Measurements from ENCODE around the gene USP3. TPM values are rescaled to one million over a fixed set of nuclear protein-coding genes. Genes with fewer than 3 reads are reported as not detected.
"Not testable (repeated sequence)": the region's sequence is repeated elsewhere in the genome, so short reads cannot be mapped to it uniquely, and the experiment has no call there.

USP3 gene
- total RNA-seq, 1 experiment from 2014 or later: 24.2 TPM

GRCh38 chr15:63473749-63473998, 30.7 kb upstream of the USP3 start:
- no peak for DNase-seq (ENCODE audit: low read depth, low spot score)
- in situ Hi-C loops (cut with HindIII; ENCODE audit: low pct_unique_long_range_greater_than_20kb, low sequenced_read_pairs): no loop called here

- peak; percentile 69 for DNase-seq (ENCODE audit: low read depth, low spot score)
- in situ Hi-C loops (cut with HindIII; ENCODE audit: low pct_unique_long_range_greater_than_20kb, low sequenced_read_pairs): no loop called here
Observed at GRCh38 chr15:63473999-63474809, 30.2 kb upstream of the USP3 start.

- in situ Hi-C loops (cut with HindIII; ENCODE audit: low pct_unique_long_range_greater_than_20kb, low sequenced_read_pairs): no loop called here
- DNase-seq (ENCODE audit: low read depth, low spot score): no peak
Observed at GRCh38 chr15:63474810-63475316, 29.5 kb upstream of the USP3 start.

- in situ Hi-C loops (cut with HindIII; ENCODE audit: low pct_unique_long_range_greater_than_20kb, low sequenced_read_pairs): no loop called here
- no peak for DNase-seq (ENCODE audit: low read depth, low spot score)
Observed at GRCh38 chr15:63475707-63476106, 28.7 kb upstream of the USP3 start.

GRCh38 chr15:63476229-63476632, 28.2 kb upstream of the USP3 start:
- in situ Hi-C loops (cut with HindIII; ENCODE audit: low pct_unique_long_range_greater_than_20kb, low sequenced_read_pairs): no loop called here
- peak; percentile 80 for DNase-seq (ENCODE audit: low read depth, low spot score)

GRCh38 chr15:63478243-63478642, 26.1 kb upstream of the USP3 start:
- no peak for DNase-seq (ENCODE audit: low read depth, low spot score)
- in situ Hi-C loops (cut with HindIII; ENCODE audit: low pct_unique_long_range_greater_than_20kb, low sequenced_read_pairs): no loop called here

- in situ Hi-C loops (cut with HindIII; ENCODE audit: low pct_unique_long_range_greater_than_20kb, low sequenced_read_pairs): no loop called here
- no peak for DNase-seq (ENCODE audit: low read depth, low spot score)
Observed at GRCh38 chr15:63480441-63480821, 24.0 kb upstream of the USP3 start.

GRCh38 chr15:63481105-63481810, 23.1 kb upstream of the USP3 start:
- no peak for DNase-seq (ENCODE audit: low read depth, low spot score)
- in situ Hi-C loops (cut with HindIII; ENCODE audit: low pct_unique_long_range_greater_than_20kb, low sequenced_read_pairs): no loop called here

- no peak for DNase-seq (ENCODE audit: low read depth, low spot score)
- in situ Hi-C loops (cut with HindIII; ENCODE audit: low pct_unique_long_range_greater_than_20kb, low sequenced_read_pairs): no loop called here
Observed at GRCh38 chr15:63482874-63483323, 21.5 kb upstream of the USP3 start.

- in situ Hi-C loops (cut with HindIII; ENCODE audit: low pct_unique_long_range_greater_than_20kb, low sequenced_read_pairs): no loop called here
- no peak for DNase-seq (ENCODE audit: low read depth, low spot score)
Observed at GRCh38 chr15:63483521-63484371, 20.6 kb upstream of the USP3 start.

- in situ Hi-C loops (cut with HindIII; ENCODE audit: low pct_unique_long_range_greater_than_20kb, low sequenced_read_pairs): no loop called here
- DNase-seq (ENCODE audit: low read depth, low spot score): no peak
Observed at GRCh38 chr15:63484433-63485186, 19.8 kb upstream of the USP3 start.

GRCh38 chr15:63487076-63487757, 17.2 kb upstream of the USP3 start:
- in situ Hi-C loops (cut with HindIII; ENCODE audit: low pct_unique_long_range_greater_than_20kb, low sequenced_read_pairs): no loop called here
- DNase-seq (ENCODE audit: low read depth, low spot score): peak; percentile 84

GRCh38 chr15:63487758-63488397, 16.5 kb upstream of the USP3 start:
- in situ Hi-C loops (cut with HindIII; ENCODE audit: low pct_unique_long_range_greater_than_20kb, low sequenced_read_pairs); DNase-seq (ENCODE audit: low read depth, low spot score): not testable (repeated sequence)

- in situ Hi-C loops (cut with HindIII; ENCODE audit: low pct_unique_long_range_greater_than_20kb, low sequenced_read_pairs): no loop called here
Observed at GRCh38 chr15:63488398-63488960, 15.9 kb upstream of the USP3 start.

GRCh38 chr15:63489352-63489751, 15.0 kb upstream of the USP3 start:
- in situ Hi-C loops (cut with HindIII; ENCODE audit: low pct_unique_long_range_greater_than_20kb, low sequenced_read_pairs): no loop called here
- no peak for DNase-seq (ENCODE audit: low read depth, low spot score)

More at GRCh38 chr15:63488398-63488960, 15.9 kb upstream of the USP3 start:
- DNase-seq (ENCODE audit: low read depth, low spot score): no peak

GRCh38 chr15:63490345-63491034, 13.9 kb upstream of the USP3 start:
- in situ Hi-C loops (cut with HindIII; ENCODE audit: low pct_unique_long_range_greater_than_20kb, low sequenced_read_pairs): no loop called here

More at GRCh38 chr15:63490345-63491034, 13.9 kb upstream of the USP3 start:
- no peak for DNase-seq (ENCODE audit: low read depth, low spot score)
